Aorta (tissue), 5 donors: ENCODE results near the gene SLC13A3. TPM values are rescaled to one million over a fixed set of nuclear protein-coding genes. Genes with fewer than 3 reads are reported as not detected.

Source experiments
- ATAC-seq: fragments of 200-7000 bp; cut with Tn5 transposase; one replicate; pipeline ENCODE4 v1.9.1; 2022; ENCODE audit warnings: moderate library complexity; ENCODE audit not compliant: low FRiP score
- DNase-seq, 2 donors: peaks; one replicate each; pipeline ENCODE4 v3.0.0-alpha.2; 2020
- H3K27ac ChIP-seq, 2 donors: one replicate each; pipeline ENCODE4 v1.5.1; 2013; ENCODE audit warnings: low read length in 2 of 2, mild to moderate bottlenecking in 2 of 2, moderate library complexity in 2 of 2, control low read depth in 1 of 2, inconsistent platforms in 1 of 2, low read depth in 1 of 2
- H3K27me3 ChIP-seq, 2 donors: one replicate each; pipeline ENCODE4 v1.6.1; 2013; ENCODE audit warnings: control low read depth in 1 of 2, low read length in 1 of 2, mild to moderate bottlenecking in 1 of 2, moderate library complexity in 1 of 2; ENCODE audit not compliant: insufficient read depth in 2 of 2, control insufficient read depth in 1 of 2
- H3K36me3 ChIP-seq, 2 donors: one replicate each; pipeline ENCODE4 v1.6.1; 2013; ENCODE audit warnings: control low read depth in 1 of 2, low read length in 1 of 2, mild to moderate bottlenecking in 1 of 2; ENCODE audit not compliant: insufficient read depth in 2 of 2, control insufficient read depth in 1 of 2
- H3K4me1 ChIP-seq, 2 donors: one replicate each; pipeline ENCODE4 v1.6.1; 2013; ENCODE audit warnings: low read length in 2 of 2, control low read depth in 1 of 2, mild to moderate bottlenecking in 1 of 2, moderate library complexity in 1 of 2; ENCODE audit not compliant: insufficient read depth in 2 of 2, control insufficient read depth in 1 of 2
- H3K4me3 ChIP-seq, 2 donors: one replicate each; pipeline ENCODE4 v1.5.1; 2013; ENCODE audit warnings: low read length in 2 of 2, control low read depth in 1 of 2, mild to moderate bottlenecking in 1 of 2
- H3K9me3 ChIP-seq: one replicate; pipeline ENCODE4 v1.6.1; 2013; ENCODE audit warnings: mild to moderate bottlenecking, low read length; ENCODE audit not compliant: control insufficient read depth
- WGBS, 2 donors: extraction: QIAGEN DNeasy Blood & Tissue Kit; methylation state at CpG; one replicate each; pipeline ENCODE4 v1.1.7; 2013; 5-methylcytosine and 5-hydroxymethylcytosine counted together
- intact Hi-C, 2 donors: fragments of 100-400 bp; cut with DNase I; formaldehyde crosslinking; loops; one replicate each; pipeline versions ENCODE4 v1.14.2 to v1.15.0; 2022
- polyA plus RNA-seq, 2 donors: library from polyadenylated mRNA; stranded (reverse); fragments of 200-250 nt; gene quantifications; one replicate each; pipeline ENCODE4 v1.2.3, GENCODE V29; 2013
- total RNA-seq, 2 donors: library from RNA; stranded (reverse); fragmentation: NEBNext Ultra II Directional; extraction: Animal tissue kit (Norgen Biotek cat#: 25700); gene quantifications; one replicate each; pipeline ENCODE4 v1.2.1, GENCODE V29; 2021
- donor health status: healthy with polysubstance abuse.
- donor health status: Bipolar disorder and iron deficiency.
- donor health status: DM: no; HTN: no; CAD: no.
- donor health status: DM: no; HTN: no; CAD: no.
- donor health status: DM: yes; HTN: yes; CAD: no.

SLC13A3 gene
- total and polyA plus RNA-seq, 4 donors = 1.8 to 5.1 (median 3.7) TPM; not detected in 1

- no peaks in the 10 kb centered on the region for H3K36me3 ChIP-seq
- intact Hi-C loops = no loop called here
- no peaks in the 10 kb centered on the region for H3K9me3 ChIP-seq
- no peak overlapping the region for H3K4me3 ChIP-seq
- 57 to 84% methylated on average over 4 of the region's 4 CpGs for WGBS, 2 donors
- no peaks in the 10 kb centered on the region for H3K27me3 ChIP-seq
- H3K27ac ChIP-seq = no peak overlapping the region
- H3K4me1 ChIP-seq = peaks cover 3 to 4% of the 10 kb centered on the region in 2 donors
- ATAC-seq (no peak), DNase-seq (no peak)
Observed at GRCh38 chr20:46691196-46691595, 39.9 kb upstream of the SLC13A3 start.

DNA sequence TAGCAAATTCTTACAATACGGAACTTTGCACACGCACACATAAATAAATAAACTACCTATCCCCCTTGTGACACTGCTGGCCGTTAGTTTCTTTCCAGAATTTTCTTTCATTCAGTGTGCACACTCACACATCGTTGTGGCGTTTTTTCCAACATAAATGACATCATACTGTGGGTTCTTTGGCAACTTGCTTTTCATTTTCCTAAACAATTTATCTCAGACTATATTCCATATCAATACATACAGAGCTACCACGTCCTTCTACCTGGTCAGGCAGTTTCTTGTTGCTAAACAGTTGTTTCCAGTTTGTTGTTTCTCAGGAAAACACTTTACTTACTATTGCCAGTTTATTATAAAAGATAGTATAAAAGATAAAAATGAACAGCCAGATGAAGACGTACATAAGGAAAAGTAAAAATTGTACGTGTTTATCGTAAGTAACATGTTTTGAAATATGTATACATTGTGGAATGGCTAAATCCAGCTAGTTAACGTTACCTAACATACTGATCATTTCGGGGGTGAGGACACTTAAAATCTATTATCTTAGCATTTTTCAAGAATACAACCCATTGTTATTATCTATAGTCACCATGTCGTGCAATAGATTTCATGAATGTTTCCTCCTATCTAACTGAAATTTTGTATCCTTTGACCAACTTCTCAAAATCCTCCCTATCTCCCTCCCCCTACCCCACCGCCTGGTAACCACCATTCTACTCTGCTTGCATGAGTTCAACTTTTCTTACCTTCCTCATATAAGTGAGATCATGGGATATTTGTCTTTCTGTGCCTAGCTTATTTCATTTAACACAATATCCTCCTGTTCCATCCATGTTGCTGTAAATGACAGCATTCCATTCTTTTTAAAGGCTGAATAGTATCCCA lies 39.2 kb upstream of the SLC13A3 start:
- peaks cover 3 to 4% of the 10 kb centered on the region in 2 donors for H3K4me1 ChIP-seq
- 46 to 47% methylated on average over 13 of the region's 13 CpGs for WGBS, 2 donors
- ATAC-seq = no peak
- intact Hi-C loops = no loop called here
- DNase-seq = no peak
- H3K27me3 ChIP-seq = no peaks in the 10 kb centered on the region
- no peaks in the 10 kb centered on the region for H3K9me3 ChIP-seq
- H3K27ac ChIP-seq = peak overlapping the region in 1 of 2 donors; percentile 80
- peak overlapping the region; percentile 65 to 94 for H3K4me3 ChIP-seq
- H3K36me3 ChIP-seq = no peaks in the 10 kb centered on the region

GRCh38 chr20:46689754-46690085 lies 38.5 kb upstream of the SLC13A3 start:
- ATAC-seq (no peak), DNase-seq (no peak)
- Histone ChIP-seq H3K4me1 (peaks cover 3 to 4% of the 10 kb centered on the region in 2 donors), H3K27me3 (no peaks in the 10 kb centered on the region), H3K36me3 (no peaks in the 10 kb centered on the region), H3K4me3 (peak overlapping the region; percentile 65 to 94), H3K27ac (peak overlapping the region; percentile 80 to 85), H3K9me3 (no peaks in the 10 kb centered on the region)
- intact Hi-C loops = loop anchor here in 1 of 2 donors (10.0 kb wide), 1 partner anchor 325 kb away; no protein-coding TSS in a partner anchor
- 0% methylated on average over 12 of the region's 12 CpGs for WGBS, 2 donors

DNA sequence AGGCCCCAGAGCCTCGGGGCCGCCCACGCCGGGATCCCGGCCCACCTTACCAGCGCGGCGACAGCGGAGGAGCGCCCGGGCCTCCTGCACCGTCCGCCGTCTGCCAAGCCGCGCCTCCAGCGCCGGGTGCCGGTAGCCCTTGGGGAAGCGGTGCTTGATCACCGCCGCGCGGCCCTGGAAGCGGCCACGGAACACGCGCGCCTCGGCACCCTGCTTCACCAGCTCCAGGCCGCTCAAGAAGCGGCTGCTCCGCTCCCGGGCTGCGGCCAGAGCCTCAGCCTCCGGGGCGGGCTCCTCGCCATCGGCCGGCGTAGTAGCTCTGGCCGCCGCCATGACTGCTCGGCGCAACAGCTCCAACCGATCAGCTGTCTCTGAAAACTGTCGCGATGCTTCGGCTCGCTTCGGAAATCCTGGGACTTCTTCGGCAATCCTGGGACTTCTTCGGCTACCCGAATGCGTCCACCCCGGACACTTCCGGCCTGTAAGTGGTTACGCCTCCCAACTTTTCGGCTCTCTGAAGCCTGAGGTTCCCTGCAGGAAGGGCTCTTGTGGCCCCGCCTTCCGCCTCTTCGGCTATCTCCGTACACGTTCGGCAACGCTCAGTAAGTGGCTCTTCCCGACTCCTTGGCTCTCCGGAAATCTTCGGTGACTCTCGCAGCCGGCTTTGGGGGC lies 38.0 kb upstream of the SLC13A3 start, which contains the start of gene TP53RK:
TP53RK (minus strand) TSS at position 363 of the 672 bp plus-strand sequence; CDS start at position 333, 30 bp downstream.
- Histone ChIP-seq H3K4me3 (peak within 1 kb of the TSS; percentile 65 to 94), H3K4me1 (peaks cover 3 to 4% of the 10 kb centered on the region in 2 donors), H3K27me3 (no peaks in the 10 kb centered on the region), H3K36me3 (no peaks in the 10 kb centered on the region), H3K9me3 (no peaks in the 10 kb centered on the region), H3K27ac (peak within 1 kb of the TSS; percentile 80 to 87)
- WGBS, 2 donors = 0% methylated on average over 67 to 71 of the region's 71 CpGs
- ATAC-seq (peak; percentile 99), DNase-seq (peak; percentile 99 to 100)
- intact Hi-C loops = loop anchor here in 1 of 2 donors (10.0 kb wide), 1 partner anchor 324 kb away; no protein-coding TSS in a partner anchor

DNA sequence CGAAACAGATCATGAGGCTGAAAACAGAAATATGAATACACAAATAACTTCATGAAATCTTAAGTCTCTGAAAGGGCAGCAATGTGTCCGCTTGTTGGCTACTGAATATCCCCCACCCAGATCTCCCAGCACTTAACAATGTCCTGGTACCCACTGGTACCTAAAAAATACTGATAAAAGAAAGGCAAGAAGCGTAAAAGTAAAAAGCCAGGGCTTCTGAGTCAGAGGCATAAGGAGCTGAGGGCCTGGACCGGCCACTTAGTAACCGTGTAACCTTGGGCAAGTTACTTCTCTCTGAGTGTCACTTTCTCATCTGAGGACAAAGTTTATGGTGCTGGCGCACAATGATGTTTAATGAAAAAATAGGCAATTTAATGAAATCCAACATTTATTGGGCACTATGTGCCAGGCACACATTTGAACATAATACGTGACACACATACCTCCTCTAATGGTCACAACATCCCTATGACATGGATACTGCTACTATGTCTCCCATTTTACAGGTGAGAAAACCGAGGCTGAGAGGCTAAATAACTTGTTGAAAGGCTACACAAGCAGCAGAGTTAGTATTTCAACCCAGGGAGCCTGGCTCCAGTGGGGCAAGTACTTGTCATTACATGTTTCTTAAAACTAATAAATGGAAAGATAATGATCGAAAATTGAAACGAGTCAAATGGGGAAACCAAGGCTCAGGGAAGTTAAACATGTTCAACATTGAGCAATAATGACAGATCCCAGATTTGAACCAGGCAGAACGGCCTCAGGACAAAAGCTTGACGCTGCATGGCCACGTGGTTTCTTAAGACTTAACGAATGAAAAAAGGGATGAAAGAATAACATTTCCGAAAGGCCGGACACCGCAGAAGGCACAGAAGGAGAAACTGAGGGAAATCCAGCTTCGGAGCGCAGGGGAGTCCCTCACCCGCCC lies 37.2 kb upstream of the SLC13A3 start:
- DNase-seq (no peak), ATAC-seq (no peak)
- H3K4me3 ChIP-seq = peak overlapping the region; percentile 46 to 89
- H3K36me3 ChIP-seq = no peaks in the 10 kb centered on the region
- H3K9me3 ChIP-seq = no peaks in the 10 kb centered on the region
- 18 to 20% methylated on average over 20 of the region's 20 CpGs for WGBS, 2 donors
- intact Hi-C loops = loop anchor here in 1 of 2 donors (10.0 kb wide), 1 partner anchor 324 kb away; no protein-coding TSS in a partner anchor
- H3K27ac ChIP-seq = peak overlapping the region; percentile 37 to 87
- H3K4me1 ChIP-seq = peaks cover 3 to 4% of the 10 kb centered on the region in 2 donors
- H3K27me3 ChIP-seq = no peaks in the 10 kb centered on the region

- 19 to 24% methylated on average over 23 of the region's 23 CpGs for WGBS, 2 donors
- peak overlapping the region in 1 of 2 donors; percentile 27 for H3K4me3 ChIP-seq
- DNase-seq = peak; percentile 64 to 84
- H3K27me3 ChIP-seq = no peaks in the 10 kb centered on the region
- H3K4me1 ChIP-seq = peaks cover 3 to 4% of the 10 kb centered on the region in 2 donors
- H3K36me3 ChIP-seq = no peaks in the 10 kb centered on the region
- ATAC-seq = peak; percentile 78
- no peak overlapping the region for H3K27ac ChIP-seq
- H3K9me3 ChIP-seq = no peaks in the 10 kb centered on the region
- intact Hi-C loops = loop anchor here (5.0 to 10.0 kb wide), 4 partner anchors 122 to 552 kb away; no protein-coding TSS in a partner anchor
Observed at GRCh38 chr20:46683939-46684750, 32.9 kb upstream of the SLC13A3 start.

- Histone ChIP-seq H3K36me3 (no peaks in the 10 kb centered on the region), H3K9me3 (no peaks in the 10 kb centered on the region), H3K27ac (no peak overlapping the region), H3K4me1 (peaks cover 3 to 4% of the 10 kb centered on the region in 2 donors), H3K4me3 (no peak overlapping the region), H3K27me3 (no peaks in the 10 kb centered on the region)
- intact Hi-C loops = loop anchor here (5.0 to 10.0 kb wide), 4 partner anchors 121 to 551 kb away; no protein-coding TSS in a partner anchor
- DNase-seq (peak in 1 of 2 donors; percentile 51), ATAC-seq (no peak)
- WGBS, 2 donors = 15 to 28% methylated on average over 8 of the region's 8 CpGs
Observed at GRCh38 chr20:46683668-46683938, 32.3 kb upstream of the SLC13A3 start.
